H1 (cell line): Measurements from ENCODE around the gene MACROD2. TPM values are rescaled to one million over a fixed set of nuclear protein-coding genes. Genes with fewer than 3 reads are reported as not detected.

Experiments
- CTCF ChIP-seq, 3 experiments: IDR thresholded peaks; 1 replicate in 2 of 3; 2 replicates in 1 of 3; pipeline versions ENCODE4 v1.5.1 to v1.6.1; 2011; ENCODE audit warnings: low read length in 3 of 3, mild to moderate bottlenecking in 3 of 3, inconsistent platforms in 2 of 3, low read depth in 1 of 3, moderate library complexity in 1 of 3; ENCODE audit not compliant: insufficient read depth in 1 of 3; ENCODE audit errors: control extremely low read depth in 1 of 3
- FOSL1 ChIP-seq: IDR thresholded peaks from 2 replicates; pipeline ENCODE4 v1.6.1; 2011; ENCODE audit warnings: mild to moderate bottlenecking, low read depth, low read length, moderate library complexity; ENCODE audit not compliant: insufficient read depth
- PHF8 ChIP-seq: fragments of 200-600 bp; sonication (generic); conservative IDR thresholded peaks from 2 replicates; pipeline ENCODE4 v1.7.1; 2012; ENCODE audit warnings: low read depth, mild to moderate bottlenecking, inconsistent platforms, low read length, moderate library complexity
- SIRT6 ChIP-seq: IDR thresholded peaks from one replicate; pipeline ENCODE4 v1.7.1; 2012; ENCODE audit warnings: low read length, inconsistent platforms
- ZNF274 ChIP-seq: IDR thresholded peaks from 2 replicates; pipeline ENCODE4 v1.7.0; 2012; ENCODE audit warnings: low read length, borderline replicate concordance; ENCODE audit errors: extremely low read depth
- polyA plus RNA-seq, 7 experiments: library from polyadenylated mRNA; depleted of rRNA in 3 of 7; stranded (reverse) in 5 of 7; unstranded in 2 of 7; fragments of >200 nt in 5 of 7; fragments of 200-250 nt in 2 of 7; gene quantifications; 1 replicate in 5 of 7; 2 replicates in 1 of 7; 4 replicates in 1 of 7; pipeline versions ENCODE4 v1.2.1 to v1.2.3, GENCODE V29; 2011 to 2013; ENCODE audit warnings: missing spikeins in 2 of 7, mixed read lengths in 2 of 7
- total RNA-seq: library from RNA; stranded (reverse); fragmentation: NEBNext Ultra II Directional; extraction: Animal tissue kit (Norgen Biotek cat#: 25700); gene quantifications from 2 replicates; pipeline ENCODE4 v1.2.1, GENCODE V29; 2021

MACROD2 gene
- total and polyA plus RNA-seq, 2 of the 8 experiments (the other 6 are each of a cell fraction or from before 2014, with no cell fraction given), result 0.70 to 3.9 TPM

GRCh38 chr20:15834857-15835256 is 1839.5 kb downstream of the MACROD2 start (continued):
- TF ChIP-seq CTCF (IDR thresholded peaks at IDR 0.05; ENCODE audit: control extremely low read depth in 1 of 3, insufficient read depth in 1 of 3, low read depth in 1 of 3, low read length in 3 of 3), result no peak
- TF ChIP-seq FOSL1, result no peak
- no peak for TF ChIP-seq SIRT6
- no peak for TF ChIP-seq ZNF274
- TF ChIP-seq PHF8, result no peak
